GM19025 (cell line): Measurements from ENCODE around the gene ABHD5.

Experiments
- ATAC-seq: cut with Tn5 transposase; IDR thresholded peaks from one replicate; pipeline ENCODE4 v1.9.1; 2021; ENCODE audit warnings: mild to moderate bottlenecking, low read depth, moderate library complexity; ENCODE audit not compliant: unreplicated experiment

ABHD5 gene

GRCh38 chr3:43684944-43685343, 5.8 kb upstream of the ABHD5 start:
- no peak for ATAC-seq

GRCh38 chr3:43685921-43686320, 4.8 kb upstream of the ABHD5 start:
- no peak for ATAC-seq

- ATAC-seq = no peak
These were observed 4.4 kb upstream of the ABHD5 start for GRCh38 chr3:43686333-43686699.

- ATAC-seq = no peak
These were observed 3.8 kb upstream of the ABHD5 start for GRCh38 chr3:43686700-43687498.

DNA sequence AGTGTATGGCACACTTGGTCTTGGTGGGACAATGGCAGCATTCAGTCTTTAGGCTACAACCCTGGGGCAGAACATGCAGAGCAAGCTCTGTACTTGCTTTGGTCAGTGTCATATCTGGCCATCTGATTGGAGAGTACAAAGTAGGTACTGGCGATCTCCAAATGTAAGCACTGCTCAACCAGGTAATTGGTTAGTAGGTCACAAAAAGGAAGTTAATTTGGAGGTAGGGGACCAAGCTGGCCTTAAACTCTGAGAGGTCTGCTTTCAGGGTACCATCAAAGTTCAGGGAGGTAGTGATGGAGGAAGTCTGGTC, 3.3 kb upstream of the ABHD5 start:
- ATAC-seq = no peak

- no peak for ATAC-seq
These were observed 2.5 kb upstream of the ABHD5 start for GRCh38 chr3:43688245-43688650.

DNA sequence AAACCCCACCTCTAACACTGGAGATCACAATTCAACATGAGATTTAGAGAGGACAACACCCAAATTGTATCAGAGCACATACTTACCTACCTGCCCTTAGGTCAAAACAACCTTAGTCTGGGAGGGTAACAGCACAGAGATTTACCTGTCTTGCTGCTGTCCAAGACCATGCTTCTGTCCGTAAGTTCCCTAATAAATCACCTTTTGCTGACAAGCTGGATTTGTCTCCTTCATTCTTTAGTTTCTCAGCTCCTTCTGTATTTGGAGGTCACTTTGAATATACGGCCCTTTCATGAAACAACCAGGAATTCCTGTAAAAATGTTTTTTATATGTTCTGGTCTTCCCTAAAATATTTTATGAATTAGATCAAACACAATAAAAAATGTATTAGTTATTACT, 1.6 kb upstream of the ABHD5 start:
- no peak for ATAC-seq

- no peak for ATAC-seq
These were observed 855 bp upstream of the ABHD5 start for GRCh38 chr3:43689766-43690399.

DNA sequence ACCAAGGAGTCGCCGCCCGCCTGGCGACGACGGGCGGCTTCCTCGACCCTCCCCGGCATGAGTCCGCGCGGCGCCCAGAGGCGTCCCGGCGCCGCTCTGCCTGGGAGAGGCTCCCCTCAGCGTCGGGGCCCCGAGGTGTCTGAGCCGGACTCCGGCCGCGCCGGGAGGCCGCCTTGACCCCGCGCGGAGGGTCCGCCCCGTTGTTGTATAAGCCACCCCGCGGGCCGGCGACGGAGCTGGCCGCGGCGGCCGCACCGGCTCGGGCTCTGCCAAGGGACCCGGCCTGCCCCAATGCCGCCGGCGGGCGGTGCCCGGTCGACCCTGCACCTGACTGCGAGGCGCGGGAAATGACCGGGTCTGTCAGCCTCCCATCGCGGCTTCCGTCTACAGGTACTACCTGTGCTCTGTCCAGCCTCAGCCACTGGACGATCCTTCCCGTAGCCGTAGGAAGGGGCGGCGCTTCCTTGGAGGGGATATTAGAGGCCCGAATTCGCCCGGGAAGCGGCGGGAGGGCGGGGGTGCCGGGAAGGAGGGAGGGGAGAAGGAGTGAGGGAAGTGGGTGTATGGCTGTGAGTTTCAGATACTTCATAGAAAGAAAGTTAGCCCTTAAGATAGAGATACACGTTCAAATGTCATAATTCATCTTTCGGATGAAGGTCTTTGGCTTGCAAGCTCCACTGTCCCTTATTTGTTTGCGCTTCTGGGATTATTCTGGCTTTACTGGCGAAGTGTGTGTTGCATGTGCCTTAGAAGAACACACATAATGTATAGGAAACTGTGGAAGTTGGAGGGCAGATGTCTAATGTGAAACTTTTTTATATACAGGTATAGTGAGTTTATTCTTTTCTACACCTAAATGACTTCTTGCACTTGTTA, 620 bp downstream of the ABHD5 start:
- ATAC-seq = peak; percentile 28

- ATAC-seq = no peak
These were observed 1.5 kb downstream of the ABHD5 start for GRCh38 chr3:43692085-43692855.

DNA sequence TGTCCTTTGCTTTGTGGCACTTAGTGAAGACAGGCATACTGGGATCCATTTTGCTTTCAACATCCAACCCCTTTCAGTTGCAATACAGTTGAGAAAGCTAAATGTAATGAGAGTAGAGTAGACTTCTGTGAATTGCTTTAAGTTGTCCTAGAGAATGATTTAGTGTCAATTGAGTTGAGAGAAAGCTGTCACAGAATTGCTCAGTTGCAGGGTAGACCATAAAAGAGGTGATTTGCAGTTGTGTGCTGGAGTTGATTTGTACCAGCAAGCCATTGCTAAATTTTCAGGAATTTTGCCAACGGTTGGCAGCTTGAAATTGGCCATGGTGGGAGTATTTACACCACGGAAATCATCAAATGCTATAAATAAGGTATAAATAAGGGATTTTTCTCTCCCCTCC, 2.2 kb downstream of the ABHD5 start:
- ATAC-seq = no peak

DNA sequence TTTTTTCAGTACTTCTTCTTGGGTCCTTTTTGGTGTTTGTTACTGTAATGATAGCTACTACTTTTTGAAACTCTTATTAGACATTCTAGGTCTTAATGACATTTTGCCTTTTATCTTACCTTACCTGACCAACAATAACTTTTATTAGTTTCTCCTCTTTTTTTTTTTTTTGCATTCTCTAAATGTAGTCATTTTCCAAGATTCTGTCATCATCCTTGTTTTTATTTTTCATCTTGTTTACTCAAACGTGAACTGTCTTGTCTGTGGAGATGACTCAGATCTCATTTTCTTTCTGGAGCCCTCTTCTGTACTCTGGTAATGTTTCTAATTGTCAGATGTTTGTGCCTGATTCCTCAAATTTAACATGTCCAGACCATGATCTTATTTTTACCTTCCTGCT, 2.9 kb downstream of the ABHD5 start:
- no peak for ATAC-seq

GRCh38 chr3:43695443-43695842, 4.7 kb downstream of the ABHD5 start:
- no peak for ATAC-seq

- no peak for ATAC-seq
These were observed 5.1 kb downstream of the ABHD5 start for GRCh38 chr3:43695863-43696262.

DNA sequence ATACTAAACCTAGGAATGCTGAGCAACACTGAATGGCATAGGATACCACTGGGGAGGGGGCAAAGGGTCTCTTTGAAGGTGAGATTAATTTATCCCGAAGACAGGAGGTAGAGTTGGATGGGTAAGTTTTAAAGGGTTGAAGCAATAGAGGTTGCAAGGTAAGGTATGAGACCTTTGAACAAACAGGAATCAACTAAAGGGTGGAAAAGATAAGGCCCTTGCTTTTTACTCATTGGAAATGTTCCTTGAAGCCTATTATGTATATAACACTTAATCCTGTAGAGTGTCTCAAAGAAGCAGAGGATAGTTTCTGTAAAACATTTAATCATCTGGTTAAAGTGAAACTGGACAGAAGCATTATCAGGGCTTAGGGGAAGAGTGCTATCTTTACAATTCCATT, 5.7 kb downstream of the ABHD5 start:
- no peak for ATAC-seq

GRCh38 chr3:43696881-43697280, 6.1 kb downstream of the ABHD5 start:
- no peak for ATAC-seq

DNA sequence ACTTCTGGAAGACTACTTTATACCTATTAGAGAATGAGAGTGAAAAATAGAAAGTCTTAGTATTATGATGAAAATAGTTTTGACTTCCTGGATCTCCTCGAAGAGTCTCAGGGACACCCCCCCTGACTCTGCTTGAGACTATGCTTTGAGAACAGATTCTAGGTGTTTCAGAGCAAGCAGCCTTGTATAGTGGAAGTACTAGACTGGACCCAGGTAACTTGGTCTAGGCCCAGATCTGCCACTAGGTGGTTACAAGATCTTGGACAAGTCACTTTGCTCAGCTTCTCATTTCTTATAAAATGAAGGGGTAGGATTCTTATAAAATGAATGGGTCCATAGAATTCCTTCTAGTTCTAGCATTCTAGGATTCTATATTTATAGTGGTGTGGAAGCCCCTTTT, 9.1 kb downstream of the ABHD5 start:
- ATAC-seq = peak; percentile 67

DNA sequence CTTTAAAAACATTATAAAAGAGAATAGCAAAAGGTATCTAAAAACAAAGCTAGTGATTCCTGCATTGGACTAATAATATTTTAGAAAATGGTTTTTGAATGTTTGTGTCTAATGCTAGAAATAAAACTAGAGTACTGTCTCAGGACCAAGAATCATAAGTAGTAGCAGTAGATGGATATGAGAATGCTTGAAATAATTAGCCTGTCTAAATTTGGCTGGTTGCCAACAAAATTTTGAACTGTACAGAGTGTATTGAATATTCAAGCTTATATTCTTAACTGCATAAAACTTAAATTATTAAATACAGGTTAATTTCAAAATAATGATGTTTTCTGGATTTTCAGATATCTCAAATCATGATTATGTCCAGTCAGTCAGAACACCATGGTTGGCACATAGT, 14.0 kb downstream of the ABHD5 start:
- no peak for ATAC-seq

GRCh38 chr3:43706342-43706741, 15.6 kb downstream of the ABHD5 start:
- ATAC-seq = no peak

GRCh38 chr3:43707266-43707665, 16.5 kb downstream of the ABHD5 start:
- no peak for ATAC-seq

GRCh38 chr3:43707998-43708397, 17.3 kb downstream of the ABHD5 start:
- no peak for ATAC-seq
